Suppressor macrophage treated with lipopolysaccharide for 4 hours (primary cell): ENCODE results near the gene SCN2B.
A peak's percentile ranks its signal among the peaks of the same experiment; 100 is the strongest.

Source experiments
- DNase-seq: peaks from one replicate; pipeline ENCODE4 v3.0.0-alpha.2; 2020

SCN2B gene

DNA sequence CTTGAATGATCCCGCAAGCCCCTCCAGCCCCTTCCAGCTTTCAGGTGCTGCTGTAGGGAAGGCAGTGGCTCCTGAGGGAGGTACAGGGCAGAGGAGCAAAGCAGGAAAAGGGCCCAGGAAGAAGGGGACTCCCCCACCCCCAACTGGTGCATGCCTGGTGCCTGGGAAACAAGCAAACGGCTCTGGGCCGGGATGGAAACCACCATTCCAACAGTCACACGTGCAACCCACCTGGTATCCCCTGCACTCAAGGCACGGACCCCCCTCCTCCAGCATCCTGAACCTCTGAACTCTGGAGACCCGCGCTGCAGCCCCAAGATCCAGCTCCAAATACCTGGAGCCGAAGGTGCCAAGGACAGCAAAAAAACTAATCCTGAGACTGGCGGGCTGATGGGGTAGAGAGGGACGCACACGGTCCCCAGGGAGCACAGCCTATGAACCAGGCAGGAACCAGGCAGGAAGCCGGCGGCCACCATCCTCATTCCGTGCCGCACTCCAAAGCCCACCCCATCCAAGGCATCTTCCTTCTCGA is 24.4 kb downstream of the SCN2B start:
- DNase-seq = no peak

DNA sequence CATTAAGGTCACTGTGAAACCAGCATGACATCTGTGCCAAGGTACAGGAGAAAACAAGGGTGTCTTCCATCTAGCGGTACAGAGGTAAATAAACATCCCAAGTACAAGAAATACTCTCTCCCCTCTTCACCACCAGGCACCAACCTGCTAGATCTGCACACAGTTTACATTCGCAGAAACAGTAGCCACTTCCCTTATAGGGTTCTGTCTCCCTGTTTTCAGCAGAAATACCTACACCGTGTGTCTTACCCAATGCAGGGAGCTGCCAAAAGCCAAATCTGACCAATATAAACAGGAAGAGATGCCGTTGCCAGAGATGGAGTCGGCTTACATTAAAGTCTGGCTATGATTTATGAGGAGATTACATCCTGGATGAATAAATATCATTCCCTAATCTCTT is 25.0 kb downstream of the SCN2B start:
- DNase-seq = no peak

DNA sequence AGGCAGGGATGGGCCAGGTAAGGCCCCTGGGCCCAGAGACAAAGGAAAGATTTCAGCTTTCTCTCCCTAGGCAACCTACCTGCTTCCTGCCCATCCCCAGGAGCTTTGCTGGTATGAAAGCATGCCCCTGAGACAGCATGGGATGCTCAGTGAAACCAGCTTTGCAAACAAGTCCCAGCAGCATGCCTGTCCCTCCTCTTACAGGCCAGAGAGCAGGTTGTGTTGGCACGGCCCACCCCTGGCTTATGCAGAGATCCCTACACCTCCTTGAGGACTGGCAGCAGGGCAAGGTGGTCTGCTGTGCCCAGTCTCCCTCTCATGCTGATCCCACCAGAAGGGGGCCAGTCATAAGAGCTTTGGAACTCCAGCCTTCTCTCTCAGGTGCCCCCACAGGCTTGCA is 26.9 kb downstream of the SCN2B start:
- DNase-seq = no peak

DNA sequence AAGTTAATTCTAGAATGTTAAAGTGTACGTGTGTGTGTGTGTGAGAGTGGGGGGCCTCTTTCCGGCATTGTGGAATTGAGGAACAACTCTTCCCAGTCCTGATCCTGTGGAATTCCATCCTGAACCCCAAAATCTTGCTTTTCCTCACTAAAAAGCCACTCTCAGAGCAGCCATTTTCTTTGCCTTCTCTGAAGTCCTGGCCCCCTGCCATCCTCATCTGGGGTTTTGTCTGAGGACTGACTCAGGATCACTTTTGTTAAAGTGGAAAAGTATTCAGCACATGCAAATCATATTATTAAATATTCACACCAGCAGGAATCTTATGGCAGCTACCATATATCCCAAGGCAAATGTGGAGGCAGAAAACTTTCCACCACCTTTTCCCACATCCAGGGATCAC is 27.6 kb downstream of the SCN2B start:
- no peak for DNase-seq

DNA sequence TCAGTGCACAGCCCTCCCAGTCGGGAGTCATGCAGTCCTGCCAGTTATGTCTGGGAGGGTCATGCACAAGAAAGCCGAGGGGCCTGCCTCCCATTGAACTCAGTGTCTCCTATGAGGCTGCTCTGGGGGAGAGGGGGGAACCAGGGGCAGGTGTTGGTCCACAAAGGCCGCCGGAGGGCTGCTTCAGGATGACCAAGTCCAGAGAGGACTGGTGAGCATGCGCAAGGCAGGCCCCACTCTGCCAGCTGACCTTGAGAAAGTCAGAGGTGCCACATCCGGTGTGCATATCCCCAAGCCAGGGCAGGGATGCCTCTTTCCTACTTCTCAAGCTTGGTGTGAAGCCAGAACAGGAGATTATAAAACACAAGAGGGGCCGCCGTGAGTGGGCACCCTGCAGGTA is 28.2 kb downstream of the SCN2B start:
- DNase-seq = no peak

DNA sequence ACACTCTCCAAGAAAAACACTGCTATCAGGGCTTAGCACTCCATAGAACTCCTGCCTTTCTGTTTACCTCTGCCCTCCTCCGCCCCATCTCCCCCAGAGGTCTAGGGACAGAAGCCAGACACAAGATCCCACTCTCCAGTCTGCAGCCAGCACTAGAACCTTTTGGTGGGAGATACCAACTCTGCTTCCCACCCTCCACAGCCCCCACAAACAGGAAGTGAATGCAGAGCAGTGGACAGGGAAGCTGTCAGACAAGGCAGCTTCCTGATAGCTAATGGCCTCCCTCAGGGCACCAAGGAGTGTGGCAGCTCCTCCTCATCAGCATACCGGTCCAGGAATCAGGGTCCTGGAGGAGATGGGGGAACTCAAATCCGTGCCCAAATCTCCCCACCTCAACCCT is 28.9 kb downstream of the SCN2B start:
- peak; percentile 27 for DNase-seq

DNA sequence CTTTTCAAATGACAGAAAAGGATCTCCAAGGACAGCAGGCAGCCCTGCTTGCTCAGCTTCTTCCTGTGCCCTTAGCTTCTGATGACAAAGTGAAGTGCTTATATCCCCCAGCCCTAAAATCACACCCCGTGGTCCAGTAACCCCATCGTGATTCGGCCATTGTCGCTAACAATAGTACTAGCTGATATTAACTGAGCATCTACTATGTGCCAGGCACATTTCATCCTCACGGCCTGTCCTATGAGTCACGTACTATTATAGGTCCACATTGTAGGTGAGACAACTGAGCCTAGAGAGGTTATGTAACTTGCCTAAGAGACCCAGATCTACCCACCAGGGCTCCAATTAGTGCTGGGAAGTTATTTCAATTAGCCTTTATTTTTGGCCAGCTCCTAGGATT is 29.9 kb downstream of the SCN2B start:
- no peak for DNase-seq

DNA sequence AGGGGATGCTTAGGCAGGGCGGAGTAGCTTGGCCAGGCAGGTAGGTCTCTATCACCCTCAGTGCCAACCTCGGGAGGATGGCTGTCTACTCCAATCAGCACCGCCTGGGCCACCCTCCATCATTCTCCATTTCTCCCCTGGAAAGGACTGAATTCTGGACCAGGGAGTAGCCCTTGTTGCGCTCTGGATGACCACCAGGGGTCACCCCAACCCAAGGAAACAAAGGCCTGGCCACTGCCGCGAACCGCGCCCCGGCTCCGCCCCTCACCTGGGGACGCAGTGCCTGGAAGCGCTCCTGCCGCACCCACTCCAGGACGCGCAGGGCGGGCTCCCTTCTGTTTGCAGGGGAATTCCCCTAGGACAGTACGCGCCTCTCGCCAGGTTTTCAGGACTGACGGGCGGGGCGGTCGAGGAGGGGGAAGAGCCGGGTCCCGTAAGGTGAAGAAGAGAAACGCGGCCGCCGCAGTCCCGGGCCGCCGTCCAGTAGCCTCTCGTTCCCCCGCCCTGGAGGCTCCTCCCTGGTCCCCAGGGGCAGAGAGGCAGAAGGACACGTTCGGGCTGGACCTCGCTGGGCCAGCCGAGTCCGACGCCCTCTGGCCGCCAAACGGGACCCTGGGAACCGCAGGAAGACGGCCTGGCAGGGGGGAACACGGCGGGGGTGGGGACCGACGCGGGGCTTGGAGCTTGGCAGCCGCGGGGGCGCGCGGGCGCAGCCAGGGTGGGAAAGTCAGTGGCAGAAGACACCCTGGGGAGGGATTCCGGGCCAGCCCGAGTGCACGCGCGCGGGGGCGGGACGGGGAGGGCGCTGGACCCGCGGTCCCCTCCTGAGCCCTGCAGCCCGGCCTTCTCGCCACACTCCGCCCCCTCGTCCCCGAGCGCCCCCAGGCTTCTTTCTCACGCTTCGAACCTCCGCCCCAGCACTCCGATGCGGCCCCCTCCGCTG is 30.9 kb downstream of the SCN2B start:
- peak; percentile 83 for DNase-seq

DNA sequence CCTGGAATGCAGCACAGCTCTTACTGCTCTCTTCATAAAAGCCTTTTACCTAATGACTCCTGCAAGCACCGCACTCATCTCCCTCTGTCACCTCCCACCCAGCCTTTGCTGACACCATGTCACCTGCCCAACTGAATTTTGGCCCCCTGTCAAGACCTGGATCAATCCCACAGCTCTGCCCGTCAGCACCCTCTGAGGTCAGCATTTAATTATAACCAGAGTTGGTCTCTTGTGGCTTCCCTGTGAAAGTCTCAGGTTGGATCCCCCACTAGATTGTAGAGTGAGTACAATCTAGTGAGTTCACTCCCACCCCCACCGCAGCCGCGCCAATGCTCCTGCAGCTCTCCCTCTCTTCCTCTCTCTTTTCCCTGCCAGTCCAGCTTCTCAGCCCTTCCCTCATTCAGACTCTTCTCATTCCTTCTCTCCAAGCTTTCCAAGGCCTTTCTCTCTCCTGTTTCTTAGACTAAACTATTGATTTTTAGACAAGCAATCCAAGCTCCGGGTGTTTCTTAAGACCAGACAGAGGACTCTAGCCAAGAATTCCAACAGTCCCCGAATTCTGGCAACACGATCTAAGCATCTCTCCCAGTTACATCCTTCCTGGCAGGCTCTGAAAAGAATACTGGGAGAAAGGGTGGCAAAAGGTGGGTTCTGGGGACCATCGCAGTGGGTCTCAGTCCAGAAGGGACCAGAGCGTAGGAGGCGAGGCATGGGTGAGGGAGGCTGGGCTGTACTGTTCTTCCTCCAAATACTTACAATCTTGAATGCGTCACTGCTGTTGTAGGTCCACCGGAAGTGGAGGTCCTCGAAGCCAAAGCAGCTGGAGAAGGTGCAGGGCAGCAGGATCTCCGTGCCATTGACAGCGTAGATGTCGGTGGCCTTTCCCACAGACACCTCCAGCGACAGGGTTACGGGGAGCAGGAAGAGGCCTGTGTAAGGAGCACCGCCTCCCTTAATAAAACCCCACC is 31.9 kb downstream of the SCN2B start:
- no peak for DNase-seq

DNA sequence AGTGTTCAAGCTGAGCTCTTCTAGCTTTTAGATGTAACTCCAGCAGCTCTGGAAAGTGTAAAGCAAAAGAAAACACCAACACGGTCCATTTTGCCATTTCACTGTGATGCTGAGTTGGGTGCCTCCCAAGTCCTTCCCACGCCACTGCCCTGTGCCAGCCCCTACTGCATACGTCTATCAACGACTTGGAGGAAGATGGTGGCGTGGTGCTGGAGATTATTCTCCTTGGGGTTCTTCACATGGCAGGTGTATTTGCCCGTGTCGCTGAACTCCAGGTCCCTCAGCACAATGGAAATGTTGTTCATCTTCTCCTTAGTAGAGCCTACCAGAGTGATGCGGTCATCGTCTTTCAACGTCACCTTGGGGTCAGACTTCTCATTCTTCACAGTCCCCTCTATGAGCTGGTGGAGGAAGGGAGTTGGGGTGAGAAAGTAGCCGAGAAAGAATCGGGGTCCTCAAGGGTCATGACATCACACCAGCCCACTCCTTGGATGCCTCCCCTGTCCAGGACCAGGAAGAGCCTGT is 32.7 kb downstream of the SCN2B start:
- DNase-seq = no peak

DNA sequence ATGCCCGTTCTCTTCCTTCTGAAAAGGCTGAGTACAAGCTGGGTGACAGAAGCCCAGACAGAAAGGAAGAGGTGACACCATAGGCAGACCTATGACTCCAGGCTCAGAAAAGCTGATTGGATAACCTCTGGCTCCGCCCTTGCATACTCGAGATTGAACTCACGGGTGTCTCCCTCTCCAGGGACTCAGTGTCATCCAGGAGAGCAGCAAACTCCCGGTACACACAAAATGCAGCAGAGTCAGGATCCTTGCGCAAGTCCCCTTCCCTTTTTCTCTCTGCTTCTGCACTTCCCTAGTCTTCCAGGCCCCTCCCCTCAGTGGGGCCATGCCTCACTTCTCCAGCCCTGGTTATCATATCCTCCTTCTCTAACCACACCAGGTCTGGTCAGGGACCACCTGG is 33.6 kb downstream of the SCN2B start:
- peak; percentile 69 for DNase-seq

DNA sequence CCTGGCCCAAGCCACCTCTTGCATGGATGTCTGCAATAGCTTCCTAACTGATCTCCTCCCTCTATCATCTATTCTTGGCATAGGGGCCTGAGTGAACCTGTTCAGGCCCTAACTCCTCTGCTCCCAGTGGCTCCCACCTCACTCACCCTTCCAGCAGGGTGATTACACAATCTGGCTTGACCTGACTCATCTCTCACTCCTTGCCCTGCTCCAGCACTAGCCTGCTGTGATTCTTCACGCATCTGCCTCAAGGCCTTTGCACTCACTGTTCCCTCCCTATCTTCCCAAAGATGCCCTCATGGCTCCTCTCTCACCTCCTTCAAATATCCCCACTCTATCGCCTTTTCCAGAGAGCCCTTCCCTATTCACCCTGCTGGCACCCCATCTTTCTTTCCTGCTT is 34.4 kb downstream of the SCN2B start:
- peak; percentile 23 for DNase-seq

DNA sequence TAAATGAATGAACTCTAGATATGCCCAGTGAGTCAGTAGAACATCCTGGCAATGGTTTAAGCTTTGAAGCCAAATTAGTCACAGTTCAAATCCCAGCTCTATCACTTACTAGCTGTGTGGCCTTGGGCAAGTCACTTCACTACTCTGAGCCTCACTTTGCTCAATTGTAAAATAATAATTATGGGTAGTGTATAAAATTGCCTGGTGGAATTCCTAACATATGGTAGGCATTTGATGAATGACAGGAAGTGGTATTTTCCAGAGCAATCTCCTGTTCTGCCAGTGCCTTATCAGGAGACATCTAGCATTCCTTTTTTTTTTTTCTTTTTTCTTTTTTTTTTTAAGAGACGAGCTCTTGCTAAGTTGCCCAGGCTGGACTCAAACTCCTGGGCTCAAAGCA is 36.9 kb downstream of the SCN2B start:
- DNase-seq = no peak

DNA sequence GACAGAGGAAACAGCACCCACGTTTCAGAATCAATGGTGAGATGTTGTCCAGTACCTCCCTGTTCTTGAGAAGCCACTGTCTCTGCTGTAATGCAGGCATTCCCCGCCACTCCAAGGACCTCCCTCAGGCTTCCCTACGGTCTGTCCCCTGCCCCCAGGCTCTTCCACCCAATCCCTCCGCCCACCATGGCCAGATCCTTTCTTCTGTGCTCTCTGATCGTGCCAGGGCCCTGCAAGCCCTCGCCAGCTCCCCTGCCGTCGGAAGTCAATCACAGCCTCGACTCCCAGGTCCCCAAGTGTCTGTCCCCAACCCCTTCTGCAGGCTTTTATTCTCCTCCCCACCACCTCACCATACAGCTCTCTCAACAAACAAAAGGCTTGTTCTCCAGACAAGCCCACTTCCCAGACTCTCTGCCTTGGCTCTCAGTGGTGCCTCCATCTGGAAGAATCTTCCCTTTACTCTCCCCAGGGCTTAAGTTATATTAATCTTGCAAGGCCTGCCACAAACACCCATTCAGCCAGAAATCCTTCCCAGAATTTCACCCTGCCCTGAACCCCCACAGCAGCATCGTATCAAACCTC is 37.5 kb downstream of the SCN2B start:
- no peak for DNase-seq

DNA sequence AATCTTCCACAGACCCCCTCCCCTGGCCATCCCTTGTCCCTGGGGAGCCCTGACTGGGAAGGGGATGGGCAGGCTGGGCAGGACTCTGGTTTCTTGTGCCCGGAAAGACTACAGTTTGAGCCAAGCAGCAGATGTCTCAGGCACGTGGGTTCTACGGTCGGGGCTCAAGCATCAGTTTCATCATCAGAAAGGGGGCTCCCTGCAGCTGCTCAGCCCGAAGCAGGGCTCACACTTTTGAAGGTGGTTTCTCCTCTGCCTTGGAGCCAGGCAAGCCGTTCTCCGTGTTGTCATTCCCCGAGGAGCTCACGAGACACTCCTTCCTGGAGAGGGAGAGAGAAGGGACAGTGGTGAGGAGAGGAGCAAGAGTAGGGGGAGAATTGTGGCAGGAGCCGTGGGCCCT is 39.6 kb downstream of the SCN2B start:
- no peak for DNase-seq

DNA sequence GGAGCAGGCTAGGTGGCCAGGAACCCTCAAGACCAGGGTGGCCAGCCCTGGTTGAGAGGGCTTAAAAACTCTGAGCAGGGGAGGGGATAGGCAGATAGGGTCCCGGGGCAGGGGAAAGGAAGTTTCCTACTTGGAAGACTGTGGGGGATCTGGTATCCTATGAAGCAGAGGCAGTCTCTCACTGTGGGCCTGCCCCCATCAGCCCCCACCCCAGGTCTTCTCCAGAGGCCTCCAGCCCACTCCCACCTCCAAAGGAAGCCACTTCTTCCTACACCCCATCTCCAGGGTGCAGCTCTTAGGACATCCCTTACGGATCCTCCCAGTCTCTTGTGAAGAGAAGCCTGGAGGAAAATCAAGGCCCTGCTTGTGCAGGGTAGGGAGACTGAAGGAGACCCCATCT is 40.1 kb downstream of the SCN2B start:
- no peak for DNase-seq

DNA sequence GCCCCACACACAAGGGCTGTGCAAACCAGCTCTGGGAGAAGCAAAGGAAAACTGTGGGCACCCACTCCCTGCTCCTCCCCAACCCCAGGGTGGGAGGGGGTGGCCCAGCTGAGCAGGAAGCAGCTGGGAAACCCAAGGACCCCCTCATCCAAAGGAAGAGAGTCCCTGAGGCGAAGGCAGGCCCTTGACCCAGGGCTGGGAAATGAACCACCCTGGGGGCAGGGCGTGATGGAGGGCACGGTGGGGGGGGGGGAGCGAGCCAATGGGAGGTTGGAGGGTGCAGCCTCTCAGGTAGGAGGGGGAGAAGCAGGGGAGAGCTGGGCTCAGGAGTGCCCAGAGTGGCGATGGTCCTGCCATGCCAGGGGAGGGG is 40.7 kb downstream of the SCN2B start:
- DNase-seq = no peak

DNA sequence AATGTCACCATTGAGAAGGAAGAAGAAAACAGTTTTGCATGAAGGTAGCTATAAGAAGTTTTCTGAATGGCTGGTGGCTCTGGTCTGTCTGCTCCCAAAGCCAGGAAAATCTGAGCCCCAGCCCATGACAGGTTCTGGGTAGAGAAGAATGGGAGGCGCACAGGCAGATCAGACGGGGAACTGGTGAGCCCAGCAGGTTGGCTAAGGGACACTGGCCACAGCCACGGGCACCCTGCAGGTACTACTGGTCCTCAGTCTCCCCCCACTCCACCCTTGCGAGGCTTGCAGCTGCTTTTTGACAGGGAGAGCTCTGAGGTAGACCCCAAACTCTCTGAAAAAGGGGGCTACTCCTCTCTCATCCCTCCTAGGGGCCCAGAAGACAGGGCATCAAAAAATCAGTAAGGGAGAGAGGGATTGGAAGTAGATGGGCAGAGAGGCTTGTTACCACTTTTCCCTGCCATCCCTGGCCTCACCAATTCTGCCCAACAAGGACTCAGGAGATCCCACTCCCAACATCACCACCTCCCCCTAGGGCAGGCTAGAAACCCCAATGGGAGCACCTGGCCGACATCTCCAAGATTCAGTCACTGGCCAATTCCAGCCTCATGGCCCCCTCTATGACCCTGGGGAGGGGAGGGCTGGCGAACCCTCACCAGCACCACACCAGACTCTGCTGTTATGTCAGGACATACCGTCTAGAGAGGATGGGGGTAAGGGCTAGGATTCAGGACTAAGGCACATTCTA is 41.2 kb downstream of the SCN2B start:
- DNase-seq = no peak

DNA sequence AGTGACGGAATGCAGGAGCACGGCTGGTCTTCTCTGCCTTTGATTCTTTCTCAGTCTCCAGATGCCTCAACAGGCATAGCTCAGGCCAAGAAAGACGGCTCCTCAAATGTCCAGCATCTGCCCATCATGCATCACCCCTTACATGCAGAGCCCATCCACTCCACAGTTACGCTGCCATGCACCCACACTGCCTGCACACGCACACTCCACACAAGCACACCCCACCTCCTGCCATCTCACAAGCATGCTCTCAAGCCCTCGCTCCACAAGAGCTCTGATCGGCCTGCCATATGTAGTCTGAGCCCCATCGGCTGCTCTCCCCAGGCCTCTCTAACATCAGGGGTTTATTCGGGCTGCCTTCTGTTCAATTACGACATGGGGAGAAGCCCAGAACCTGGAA is 42.6 kb downstream of the SCN2B start:
- no peak for DNase-seq

DNA sequence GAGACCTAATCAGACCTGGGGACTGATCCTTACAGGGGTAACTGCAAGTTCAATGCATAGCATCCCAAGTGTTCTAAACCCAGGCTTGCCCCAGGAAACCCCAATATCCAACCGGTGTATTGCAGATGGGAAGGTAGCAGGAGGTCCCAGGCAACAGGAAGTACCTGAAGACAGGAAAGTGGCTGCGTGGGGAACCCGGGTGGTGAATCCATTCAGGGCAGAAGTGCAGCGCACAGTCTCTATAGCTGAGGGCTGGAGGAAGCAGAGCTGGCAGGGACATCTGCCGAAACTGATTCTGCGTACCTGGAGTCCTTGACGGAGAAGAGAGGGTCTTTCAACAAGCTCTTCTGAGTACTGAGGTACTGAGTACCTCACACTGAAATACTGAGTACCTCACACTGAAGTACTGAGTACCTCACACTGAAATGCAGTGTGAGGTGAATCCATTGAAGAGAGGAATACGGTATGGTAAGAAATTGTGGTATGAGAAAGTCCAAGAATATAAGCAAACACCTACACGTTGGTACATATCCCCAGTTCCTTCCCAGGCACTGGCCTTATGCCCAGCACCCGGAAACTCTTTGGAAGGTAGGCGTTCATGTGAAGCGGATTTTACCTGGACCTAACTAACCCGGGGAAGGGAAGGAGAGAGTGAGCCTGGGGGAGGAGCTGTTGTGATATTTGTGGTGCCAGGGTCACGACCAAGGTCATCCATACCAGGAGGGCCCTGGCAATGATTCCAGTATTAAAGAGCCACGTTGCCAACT is 43.9 kb downstream of the SCN2B start:
- no peak for DNase-seq

DNA sequence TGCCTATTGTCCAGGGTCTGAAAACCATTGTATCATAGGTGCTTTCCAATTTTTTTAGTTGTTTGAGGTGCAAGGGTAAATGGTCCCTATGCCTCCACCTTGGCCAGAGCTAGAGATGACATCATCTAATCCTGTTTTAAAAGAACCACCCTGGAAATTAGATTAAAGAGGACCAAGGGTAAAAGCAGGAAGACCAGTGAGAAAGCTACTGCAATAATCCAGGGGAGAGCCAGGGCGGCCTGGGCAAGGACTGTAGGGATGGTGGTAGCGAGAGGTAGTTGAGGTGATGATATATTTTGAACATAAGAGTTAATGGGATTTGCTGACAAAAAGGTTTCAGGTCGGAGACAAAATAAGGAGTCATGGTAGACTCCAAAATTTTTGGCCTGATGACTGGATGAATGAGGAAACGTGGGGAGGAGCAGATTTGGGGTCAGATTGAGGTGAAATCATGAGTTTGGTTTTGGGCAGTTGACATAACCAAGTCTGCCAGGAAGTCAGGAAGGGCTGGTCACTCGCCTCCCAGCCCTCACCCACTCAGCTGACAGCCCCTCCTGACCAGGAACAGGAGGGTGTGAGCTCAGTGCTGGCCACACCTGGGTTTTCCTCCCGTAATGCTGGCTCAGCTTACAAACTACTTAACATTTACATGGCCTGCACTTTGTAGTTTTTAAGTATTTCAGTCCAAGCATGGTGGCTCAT is 46.8 kb downstream of the SCN2B start:
- peak; percentile 58 for DNase-seq
